Inflammatory macrophage treated with lipopolysaccharide for 4 hours (primary cell): ENCODE measurements around the gene C18orf63.
"Not testable (repeated sequence)": the region's sequence is repeated elsewhere in the genome, so short reads cannot be mapped to it uniquely, and the experiment has no call there.

Source experiments
- DNase-seq: peaks from one replicate; pipeline ENCODE4 v3.0.0-alpha.2; 2020

The C18orf63 gene

DNA sequence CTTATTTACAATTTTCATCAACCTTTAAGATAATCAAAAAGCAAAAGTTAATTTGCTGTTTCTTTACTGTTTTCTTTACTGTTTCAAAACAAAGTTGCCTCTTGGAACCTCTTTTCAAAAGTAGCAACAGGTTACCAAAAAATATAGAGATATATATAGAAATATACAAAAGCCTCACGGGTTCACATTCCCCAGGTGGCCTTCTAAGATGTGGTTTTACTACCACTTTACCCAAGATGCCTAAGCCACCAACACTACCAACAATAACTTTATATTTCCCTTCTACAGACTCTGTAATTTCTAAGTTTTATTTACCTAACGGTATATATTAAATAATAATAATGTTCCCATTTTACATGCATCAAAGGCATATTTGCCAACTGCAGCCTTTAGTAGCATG lies 28.8 kb upstream of the C18orf63 start:
- no peak for DNase-seq

DNA sequence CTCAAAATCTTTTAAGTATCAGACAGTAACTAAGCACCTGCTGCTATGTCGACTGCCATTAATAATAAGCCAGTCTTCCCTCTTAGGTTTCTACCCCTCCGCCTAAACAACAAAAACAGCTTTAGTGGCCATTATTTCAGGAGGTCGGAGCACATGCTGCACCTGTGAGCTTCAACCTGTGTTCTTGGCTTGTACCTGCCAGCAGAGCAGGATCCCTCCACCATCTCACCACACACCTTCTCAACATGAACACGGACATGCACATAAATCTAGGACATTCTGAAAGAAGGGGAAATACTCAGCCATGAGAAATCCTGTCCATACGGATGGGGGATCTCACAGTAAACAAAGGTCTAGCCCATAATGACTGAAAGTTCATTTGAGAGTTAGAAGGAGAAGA lies 27.6 kb upstream of the C18orf63 start:
- DNase-seq = no peak

GRCh38 chr18:74288730-74289129 lies 26.9 kb upstream of the C18orf63 start:
- no peak for DNase-seq

- peak; percentile 74 for DNase-seq
These were observed 26.5 kb upstream of the C18orf63 start for GRCh38 chr18:74289137-74289536.

- DNase-seq = no peak
These were observed 25.6 kb upstream of the C18orf63 start for GRCh38 chr18:74290021-74290420.

- no peak for DNase-seq
These were observed 24.7 kb upstream of the C18orf63 start for GRCh38 chr18:74290794-74291471.

DNA sequence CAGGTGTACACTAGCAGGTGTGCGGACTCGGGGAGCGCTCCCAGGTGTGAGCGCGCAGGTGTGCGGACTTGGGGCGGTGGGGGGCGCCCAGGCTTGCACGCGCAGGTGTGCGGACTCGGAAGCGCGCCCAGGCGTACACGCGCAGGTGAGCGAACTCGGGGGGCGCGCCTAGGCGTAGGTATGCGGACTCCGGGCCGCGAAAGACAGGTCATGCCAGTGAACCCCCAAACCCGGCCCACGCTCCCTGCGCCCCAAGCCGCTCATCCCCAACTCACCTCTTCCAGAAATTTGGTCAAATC lies 24.2 kb upstream of the C18orf63 start:
- no peak for DNase-seq

DNA sequence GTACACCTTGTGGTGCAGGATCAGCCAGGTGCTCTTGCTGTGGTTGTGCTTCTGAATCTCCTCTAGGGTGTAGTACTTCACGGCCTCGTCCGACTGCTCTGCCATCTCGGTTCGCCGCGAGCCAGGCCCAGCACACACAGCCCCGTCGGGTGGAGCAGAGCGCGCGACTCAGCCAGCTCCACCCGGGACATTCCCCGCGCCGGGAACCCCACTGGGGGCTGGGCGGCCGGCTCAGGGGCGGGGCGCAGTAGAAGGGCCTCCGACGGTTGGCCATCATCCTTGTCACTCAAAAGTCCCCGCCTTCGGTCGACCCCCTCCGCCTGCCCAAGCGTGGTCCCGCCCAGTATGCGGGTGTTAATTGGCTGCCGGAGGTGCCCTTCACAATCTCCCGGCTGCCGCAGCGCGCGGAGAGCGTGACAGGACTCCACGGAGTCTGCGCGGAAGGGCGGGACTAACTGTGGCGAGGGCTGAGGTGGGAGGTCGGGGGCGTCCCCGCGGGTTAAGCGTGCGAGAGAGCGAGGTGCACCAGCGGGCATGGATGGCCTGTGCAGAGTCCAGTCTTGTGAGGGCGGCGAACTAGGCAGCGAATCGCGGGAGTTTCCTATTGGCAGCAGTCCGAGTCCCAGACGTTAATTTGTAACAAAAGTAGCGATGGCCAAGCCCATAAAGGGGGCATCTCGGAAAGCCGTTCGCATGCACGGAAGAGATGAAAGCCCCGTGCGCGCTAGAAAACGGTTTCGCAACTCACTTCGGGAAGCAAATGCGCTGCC lies 23.7 kb upstream of the C18orf63 start, which contains the start of gene CYB5A:
CYB5A (minus strand) TSS at position 193 of the 770 bp plus-strand sequence; CDS start at position 105, 88 bp downstream.
- peak; percentile 96 for DNase-seq

- DNase-seq = no peak
These were observed 23.1 kb upstream of the C18orf63 start for GRCh38 chr18:74292541-74292858.

DNA sequence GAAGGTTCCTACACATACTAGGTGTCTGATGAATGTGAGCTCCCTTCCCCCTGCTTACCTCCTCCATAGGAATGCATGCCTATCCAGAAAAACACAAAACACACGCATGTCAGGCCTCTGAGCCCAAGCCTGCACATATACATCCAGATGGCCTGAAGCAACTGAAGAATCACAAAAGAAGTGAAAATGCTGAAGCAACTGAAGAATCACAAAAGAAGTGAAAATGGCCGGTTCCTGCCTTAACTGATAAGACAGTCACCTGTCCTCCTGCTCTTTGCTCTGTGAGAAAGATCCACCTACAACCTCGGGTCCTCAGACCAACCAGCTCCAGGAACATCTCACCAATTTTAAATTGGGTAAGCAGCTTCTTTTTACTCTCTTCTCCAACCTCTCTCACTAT lies 22.7 kb upstream of the C18orf63 start:
- DNase-seq = not testable (repeated sequence)

GRCh38 chr18:74294526-74294925 lies 21.1 kb upstream of the C18orf63 start:
- no peak for DNase-seq

DNA sequence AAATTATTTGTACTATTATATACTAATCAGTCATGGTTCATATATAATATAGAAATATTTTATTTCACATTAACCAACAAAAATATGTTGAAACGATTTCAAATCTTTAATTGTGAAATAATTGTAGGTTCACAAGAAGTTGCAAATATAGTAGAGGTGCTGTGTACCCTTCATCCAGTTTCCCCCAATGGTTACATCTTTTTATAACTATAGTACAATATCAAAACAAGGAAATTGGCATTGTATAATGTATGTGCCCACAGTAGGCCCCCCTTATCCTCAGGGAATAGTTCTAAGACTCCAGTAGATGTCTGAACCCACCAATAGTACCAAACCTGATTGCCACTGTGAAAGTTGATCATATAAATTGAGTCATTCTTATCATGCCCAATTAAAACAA lies 16.5 kb upstream of the C18orf63 start:
- no peak for DNase-seq

GRCh38 chr18:74299746-74300145 lies 15.9 kb upstream of the C18orf63 start:
- no peak for DNase-seq

GRCh38 chr18:74303306-74303705 lies 12.3 kb upstream of the C18orf63 start:
- no peak for DNase-seq

GRCh38 chr18:74303936-74304335 lies 11.7 kb upstream of the C18orf63 start:
- DNase-seq = no peak

GRCh38 chr18:74310411-74310810 lies 5.2 kb upstream of the C18orf63 start:
- DNase-seq = peak; percentile 43

- DNase-seq = no peak
These were observed 4.6 kb upstream of the C18orf63 start for GRCh38 chr18:74311000-74311399.

- DNase-seq = no peak
These were observed 728 bp upstream of the C18orf63 start for GRCh38 chr18:74314759-74315463.

GRCh38 chr18:74316257-74317170 lies 875 bp downstream of the C18orf63 start:
- DNase-seq = no peak

DNA sequence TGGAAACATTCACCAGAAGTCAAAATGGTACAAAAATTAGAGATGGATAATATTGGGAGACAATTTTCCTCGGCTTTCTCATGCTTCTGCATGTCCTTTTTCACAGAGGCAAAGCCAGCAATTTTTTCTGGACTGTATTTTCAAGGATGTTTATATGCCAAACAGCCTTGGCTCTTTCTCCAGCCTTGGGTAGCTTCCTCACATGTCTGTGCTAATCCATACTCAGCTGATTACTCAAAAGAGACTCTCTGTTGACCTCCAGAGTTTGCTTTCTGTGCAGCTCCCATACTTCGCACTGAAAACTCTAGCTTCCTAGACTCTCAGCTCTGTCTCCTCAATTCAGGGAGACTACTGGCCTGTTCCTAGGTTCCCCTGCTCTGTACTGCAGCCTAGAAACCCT lies 10.6 kb downstream of the C18orf63 start:
- no peak for DNase-seq

- not testable (repeated sequence) for DNase-seq
These were observed 11.2 kb downstream of the C18orf63 start for GRCh38 chr18:74326791-74327190.

GRCh38 chr18:74328206-74328605 lies 12.6 kb downstream of the C18orf63 start:
- no peak for DNase-seq

DNA sequence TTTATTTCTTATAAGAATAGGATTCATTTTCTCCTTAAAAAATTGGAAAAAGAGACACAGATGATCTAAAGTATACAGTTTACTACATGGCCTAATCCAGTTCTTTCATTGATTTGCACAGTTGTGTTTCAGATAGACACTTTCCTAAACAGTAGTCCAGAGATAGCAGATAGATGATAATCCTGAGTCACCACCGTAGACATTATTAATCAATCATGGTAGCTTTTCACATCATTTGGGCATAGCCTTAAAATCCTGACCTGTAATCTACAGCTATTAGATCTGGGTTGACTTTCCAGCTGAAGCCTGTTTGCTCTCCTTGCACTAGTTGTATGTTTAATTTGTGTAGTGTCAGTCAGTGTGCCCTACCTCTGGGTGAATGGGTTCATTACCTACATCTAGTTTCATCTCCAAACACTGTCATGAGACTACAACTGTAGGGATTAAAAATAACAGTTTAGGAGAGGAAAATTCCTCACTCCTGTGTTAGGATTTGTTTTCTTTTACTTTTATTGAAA lies 14.1 kb downstream of the C18orf63 start:
- no peak for DNase-seq
